ENCODE measurements around the gene CBARP.

DNA sequence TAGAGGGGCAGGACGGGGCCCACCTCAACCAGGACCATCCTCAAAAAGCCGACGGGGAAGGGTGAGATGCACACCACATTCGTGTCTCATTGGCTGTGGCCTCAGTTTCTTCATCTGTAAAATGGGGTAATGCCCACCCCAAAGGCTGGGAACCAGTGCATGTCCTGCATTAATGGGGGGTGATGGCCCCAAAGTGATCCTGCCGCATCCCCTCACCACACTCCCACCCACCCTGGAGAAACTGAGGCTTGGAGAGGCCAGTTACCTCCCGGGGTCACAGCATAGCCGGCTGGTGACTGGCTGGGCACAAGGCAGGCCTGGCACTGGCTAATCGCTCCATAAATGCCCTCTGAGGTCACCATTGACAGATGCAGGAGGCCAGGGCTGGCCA, 9.9 kb upstream of the CBARP start:
- TF ChIP-seq, protein P1, sequence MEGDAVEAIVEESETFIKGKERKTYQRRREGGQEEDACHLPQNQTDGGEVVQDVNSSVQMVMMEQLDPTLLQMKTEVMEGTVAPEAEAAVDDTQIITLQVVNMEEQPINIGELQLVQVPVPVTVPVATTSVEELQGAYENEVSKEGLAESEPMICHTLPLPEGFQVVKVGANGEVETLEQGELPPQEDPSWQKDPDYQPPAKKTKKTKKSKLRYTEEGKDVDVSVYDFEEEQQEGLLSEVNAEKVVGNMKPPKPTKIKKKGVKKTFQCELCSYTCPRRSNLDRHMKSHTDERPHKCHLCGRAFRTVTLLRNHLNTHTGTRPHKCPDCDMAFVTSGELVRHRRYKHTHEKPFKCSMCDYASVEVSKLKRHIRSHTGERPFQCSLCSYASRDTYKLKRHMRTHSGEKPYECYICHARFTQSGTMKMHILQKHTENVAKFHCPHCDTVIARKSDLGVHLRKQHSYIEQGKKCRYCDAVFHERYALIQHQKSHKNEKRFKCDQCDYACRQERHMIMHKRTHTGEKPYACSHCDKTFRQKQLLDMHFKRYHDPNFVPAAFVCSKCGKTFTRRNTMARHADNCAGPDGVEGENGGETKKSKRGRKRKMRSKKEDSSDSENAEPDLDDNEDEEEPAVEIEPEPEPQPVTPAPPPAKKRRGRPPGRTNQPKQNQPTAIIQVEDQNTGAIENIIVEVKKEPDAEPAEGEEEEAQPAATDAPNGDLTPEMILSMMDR (IDR thresholded peaks at IDR 0.05; ENCODE audit: insufficient read depth, low read length, poor library complexity, severe bottlenecking) = no peak
- TF ChIP-seq EZH2phosphoT487 (conservative IDR thresholded peaks at IDR 0.05; ENCODE audit: low read length) = no peak

All from SU-DHL-6 (cell line).